SK-N-MC (cell line): ENCODE data around the gene ZSCAN22.

Source experiments
- EZH2 ChIP-seq: fragments of 200-600 bp; sonication (generic); IDR thresholded peaks from one replicate; pipeline ENCODE4 v1.6.1; 2017; ENCODE audit warnings: antibody characterized with exemption
- FOXP2 ChIP-seq: optimal IDR thresholded peaks from 2 replicates; pipeline ENCODE3; 2011; ENCODE audit warnings: mild to moderate bottlenecking, moderate library complexity; ENCODE audit not compliant: insufficient read depth; ENCODE audit errors: extremely low read length, control extremely low read depth
- POLR2AphosphoS5 ChIP-seq: IDR thresholded peaks from 2 replicates; pipeline ENCODE4 v1.6.1; 2012; ENCODE audit warnings: mild to moderate bottlenecking, low read depth, low read length, borderline replicate concordance

DNA sequence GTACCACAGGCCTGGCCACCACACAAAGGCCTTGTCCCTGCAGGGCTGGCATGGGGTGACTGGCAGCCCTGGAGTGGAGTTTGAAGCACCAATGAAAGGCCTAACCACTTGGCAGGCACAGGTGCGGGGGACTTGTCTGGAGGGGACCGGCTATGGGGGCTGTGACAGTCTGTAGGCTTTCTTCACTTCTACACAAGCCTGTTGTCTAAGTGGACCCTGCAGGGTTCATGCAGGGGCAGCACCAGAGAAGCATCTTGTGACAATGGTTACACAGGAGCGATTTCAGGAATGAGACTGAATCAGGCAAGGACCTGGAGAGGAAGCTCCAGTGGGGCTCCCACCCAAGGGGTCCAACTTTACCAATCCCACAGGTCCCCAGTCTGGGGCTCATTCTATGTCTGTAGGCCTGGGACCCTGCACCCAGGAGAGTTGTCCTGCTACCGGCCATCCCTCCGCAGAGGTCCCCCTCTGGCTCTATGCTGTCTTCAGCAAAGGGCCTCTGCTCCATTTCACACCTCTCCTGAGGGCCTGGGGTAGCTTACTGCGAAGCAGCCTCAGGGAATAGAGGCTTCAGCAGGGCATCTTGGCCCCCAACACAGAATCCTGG, 56.3 kb downstream of the ZSCAN22 start:
- TF ChIP-seq EZH2 (no peak), FOXP2 (no peak), POLR2AphosphoS5 (no peak)
